DMS153 treated with DMSO at 0.1 percent for 48 hours (cell line): ENCODE results near the gene IGFN1.
"Not testable (repeated sequence)": the region's sequence is repeated elsewhere in the genome, so short reads cannot be mapped to it uniquely, and the experiment has no call there.

Source experiments
- DNase-seq: peaks from one replicate; lab custom pipeline; 2025; ENCODE audit not compliant: unreplicated experiment; lab: John Stamatoyannopoulos, UW

Gene IGFN1

DNA sequence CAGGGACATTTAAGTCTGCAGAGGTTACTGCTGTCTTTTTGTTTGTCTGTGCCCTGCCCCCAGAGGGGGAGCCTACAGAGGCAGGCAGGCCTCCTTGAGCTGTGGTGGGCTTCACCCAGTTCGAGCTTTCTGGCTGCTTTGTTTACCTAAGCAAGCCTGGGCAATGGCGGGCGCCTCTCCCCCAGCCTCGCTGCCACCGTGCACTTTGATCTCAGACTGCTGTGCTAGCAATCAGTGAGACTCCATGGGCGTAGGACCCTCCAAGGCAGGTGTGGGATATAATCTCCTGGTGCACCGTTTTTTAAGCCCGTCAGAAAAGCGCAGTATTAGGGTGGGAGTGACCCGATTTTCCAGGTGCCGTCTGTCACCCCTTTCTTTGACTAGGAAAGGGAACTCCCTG is 49.0 kb downstream of the IGFN1 start:
- not testable (repeated sequence) for DNase-seq

DNA sequence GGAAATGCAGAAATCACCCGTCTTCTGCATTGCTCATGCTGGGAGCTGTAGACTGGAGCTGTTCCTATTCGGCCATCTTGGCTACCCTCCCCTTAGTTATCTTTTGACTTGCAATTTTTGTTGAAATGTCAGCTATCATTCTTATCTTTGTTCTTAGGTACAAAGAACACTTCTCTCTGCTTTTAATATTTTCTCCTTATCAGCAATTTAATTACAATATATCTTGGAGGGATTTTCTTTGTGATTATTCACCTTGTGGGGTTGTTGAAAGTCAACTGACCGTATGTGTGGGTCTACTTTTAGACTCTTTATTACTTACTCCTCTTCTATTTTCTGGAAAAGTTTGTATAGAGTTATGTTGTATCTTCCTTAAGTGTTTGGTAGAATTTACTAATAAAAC is 49.5 kb downstream of the IGFN1 start:
- no peak for DNase-seq

DNA sequence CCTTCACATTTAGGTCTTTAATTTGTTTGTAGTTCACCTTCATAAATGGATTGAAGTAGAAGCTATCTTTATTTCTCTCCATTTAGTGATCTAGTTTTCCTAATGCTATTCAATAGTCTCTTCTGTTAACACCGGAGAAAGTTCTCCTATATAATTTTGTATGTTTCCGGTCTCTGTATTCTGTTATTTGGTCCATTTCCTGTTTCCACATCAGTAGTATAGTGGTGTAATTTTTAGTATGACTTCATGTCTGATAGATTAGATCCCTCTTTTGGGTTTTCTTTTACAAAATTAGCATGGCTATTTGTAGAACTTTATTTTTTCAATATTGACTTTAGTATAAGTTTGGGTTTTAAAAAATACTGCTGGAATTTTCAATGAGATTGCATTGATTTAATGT is 51.1 kb downstream of the IGFN1 start:
- no peak for DNase-seq

DNA sequence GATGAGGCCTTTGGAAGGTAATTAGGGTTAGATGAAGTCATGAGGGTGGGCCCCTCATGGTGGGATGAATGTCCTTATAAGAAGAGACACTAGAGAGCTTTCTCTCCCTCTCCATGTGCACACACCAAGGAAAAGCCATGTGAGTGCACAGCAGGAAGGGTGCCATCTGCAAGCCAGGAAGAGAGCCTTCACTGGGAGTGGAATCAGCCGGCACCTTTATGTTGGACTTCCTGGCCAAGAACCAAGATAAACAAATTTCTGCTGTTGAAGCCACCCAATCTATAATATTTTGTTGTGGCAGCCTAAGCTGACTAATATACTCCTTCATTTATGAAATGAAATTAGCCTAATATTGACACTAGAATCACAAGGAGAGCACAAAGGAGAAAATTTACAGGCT is 54.5 kb downstream of the IGFN1 start:
- peak; percentile 85 for DNase-seq

DNA sequence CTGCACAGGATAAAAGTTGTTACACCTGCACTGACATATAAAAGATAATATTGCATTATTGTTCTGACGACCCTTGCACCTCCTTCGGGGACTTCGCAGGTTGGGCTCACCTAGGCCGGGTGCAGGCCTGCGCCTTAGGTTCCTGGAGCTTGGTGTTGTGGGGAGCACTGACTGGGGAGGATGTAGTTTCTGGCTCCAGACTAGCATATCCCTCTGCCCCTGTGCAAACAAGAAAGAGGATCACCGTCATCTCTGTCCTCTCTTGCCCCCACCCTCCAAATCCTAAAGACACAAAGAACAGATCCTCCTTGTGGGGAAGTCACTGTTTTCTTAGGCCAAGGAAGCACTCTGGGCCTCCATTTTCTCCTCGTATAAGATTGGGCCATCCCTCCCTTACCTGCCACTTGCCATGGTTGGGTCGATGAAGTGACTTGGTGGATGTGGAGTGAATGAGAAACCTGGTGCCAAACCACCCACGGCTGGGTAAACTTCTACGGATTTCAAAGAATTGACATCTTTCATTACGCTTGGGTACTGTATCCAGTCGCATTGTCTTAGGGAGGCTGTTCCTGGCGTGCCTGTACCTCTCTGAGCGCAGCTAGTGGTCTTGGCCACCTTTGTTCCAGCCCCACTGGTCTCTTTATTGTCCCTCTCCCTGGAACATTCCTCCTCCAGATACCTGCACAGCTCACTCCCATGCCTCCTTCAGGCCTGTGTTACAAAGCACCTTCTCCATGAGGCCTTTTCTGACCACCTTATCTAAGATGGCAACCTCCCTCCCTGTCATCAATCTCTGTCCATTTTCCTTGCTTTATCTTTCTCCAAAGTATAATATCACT is 58.3 kb downstream of the IGFN1 start:
- no peak for DNase-seq

DNA sequence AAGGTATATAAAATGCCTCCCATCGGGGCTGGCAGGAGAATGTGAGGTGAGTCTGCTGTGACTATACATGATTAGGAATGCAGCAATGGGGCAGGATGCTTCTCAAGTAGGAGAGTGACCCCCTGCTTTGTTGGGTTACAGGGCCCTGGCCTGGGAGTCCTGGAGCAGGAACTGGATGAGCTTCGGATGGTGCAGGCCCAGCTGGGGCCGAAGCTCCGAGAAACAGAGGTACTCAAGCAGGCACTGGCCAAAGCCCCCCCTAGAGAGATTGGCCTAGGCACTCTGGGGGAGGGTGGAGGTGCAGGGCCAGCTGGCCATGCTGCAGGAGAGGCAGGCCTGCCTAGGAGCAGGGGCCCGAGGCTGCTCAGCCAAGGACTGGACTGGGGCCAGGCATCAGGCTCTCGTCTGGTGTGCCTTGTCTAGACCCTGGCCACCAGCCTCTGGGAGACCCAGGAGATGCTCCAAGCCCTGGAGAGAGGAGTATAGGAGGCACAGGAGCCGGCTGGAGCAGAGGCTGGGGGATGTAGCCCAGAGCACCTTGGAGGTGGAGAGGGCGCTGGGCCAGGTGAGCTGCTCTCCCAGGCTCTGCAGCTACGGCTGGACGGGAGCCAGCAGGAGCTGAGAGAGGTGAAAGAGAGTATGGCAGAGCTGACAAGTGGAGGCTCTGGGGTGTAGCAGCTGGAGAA is 59.8 kb downstream of the IGFN1 start:
- DNase-seq = peak; percentile 16

DNA sequence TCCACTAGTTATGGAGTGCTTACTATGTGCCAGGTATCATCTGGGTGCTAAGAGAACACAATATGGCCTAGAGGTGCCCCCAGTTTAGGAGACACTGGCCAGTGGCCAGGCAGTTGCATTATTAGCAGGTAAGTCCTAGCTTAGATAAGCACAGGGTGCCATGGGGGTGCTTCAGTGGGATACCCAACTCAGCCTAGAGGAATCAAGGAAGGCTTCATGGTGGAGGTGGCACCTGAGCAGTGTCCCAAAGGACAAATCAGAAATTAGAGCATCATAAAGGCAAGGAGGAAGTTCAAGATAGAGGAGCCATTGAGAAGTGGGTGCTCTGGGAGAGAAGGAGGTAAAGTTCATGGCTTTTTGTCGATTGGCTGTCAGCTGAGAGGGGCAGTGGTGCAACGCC is 60.8 kb downstream of the IGFN1 start:
- DNase-seq = no peak

DNA sequence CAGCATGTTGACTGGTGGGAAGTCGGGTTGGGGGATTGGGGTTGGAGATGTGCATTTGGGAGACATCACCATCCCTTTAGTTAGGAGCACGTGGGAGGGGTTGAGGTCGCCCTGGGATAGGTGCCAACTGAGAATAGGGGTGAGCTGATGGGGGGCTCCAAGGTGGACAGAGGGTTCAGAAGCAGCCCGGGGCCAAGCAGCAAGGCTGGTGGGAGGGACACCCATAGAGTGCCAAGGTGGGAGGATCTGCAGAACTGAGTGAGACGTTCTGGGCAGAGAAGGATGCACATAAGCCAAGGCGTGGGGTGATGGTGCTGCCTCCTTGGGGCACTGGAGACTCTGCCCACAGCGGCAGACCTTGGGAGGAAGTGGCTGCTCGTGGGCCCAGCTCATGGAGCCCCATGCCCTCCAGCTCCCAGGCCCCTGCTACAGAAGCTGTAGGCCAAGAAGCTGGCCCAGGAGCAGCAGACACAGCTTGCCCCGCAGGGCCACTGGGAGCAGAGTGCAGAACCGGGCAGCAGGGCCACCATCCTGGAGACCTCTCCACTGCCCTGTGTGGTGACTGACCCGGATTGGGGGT is 61.3 kb downstream of the IGFN1 start:
- DNase-seq = no peak

DNA sequence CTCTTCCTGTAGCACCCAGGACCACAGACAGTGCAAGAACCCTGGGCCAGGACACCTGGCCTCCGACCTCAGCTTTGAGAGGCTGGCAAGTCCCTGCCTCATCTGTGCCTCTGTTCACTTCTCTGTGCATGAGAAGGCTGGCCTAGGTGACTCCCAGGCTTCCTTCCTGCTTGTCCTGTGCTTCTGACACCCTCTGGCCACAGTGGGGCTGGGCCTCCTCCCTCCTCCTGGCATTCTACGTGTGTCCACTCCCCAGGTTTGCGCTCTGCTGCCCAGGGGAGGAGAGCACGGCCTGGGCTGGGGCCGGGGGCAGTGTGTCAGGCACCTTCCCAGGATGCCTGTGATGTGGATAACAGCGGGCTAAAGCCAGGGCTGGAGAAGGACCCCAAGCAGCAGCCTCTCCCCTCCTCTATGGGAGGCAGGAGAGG is 62.3 kb downstream of the IGFN1 start:
- DNase-seq = no peak

DNA sequence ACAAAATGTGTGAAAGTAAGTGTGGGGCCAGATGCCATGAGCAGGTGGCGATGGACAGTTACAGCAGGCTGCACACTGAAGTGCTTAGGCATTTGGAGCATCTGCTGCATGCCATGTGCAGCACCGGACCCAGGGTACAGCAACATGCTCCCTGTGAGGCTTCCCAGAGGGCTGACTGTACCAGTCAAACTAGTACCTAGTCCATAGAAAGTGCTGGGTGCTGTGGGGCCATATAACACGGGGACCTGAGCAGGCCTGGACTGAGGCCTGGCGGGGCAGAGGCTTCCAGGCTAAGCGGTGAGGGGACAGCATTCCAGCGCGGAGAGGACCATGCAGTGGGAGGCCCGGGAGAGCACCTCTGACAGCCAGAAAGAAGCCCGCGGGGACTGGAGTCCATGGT is 62.8 kb downstream of the IGFN1 start:
- no peak for DNase-seq

DNA sequence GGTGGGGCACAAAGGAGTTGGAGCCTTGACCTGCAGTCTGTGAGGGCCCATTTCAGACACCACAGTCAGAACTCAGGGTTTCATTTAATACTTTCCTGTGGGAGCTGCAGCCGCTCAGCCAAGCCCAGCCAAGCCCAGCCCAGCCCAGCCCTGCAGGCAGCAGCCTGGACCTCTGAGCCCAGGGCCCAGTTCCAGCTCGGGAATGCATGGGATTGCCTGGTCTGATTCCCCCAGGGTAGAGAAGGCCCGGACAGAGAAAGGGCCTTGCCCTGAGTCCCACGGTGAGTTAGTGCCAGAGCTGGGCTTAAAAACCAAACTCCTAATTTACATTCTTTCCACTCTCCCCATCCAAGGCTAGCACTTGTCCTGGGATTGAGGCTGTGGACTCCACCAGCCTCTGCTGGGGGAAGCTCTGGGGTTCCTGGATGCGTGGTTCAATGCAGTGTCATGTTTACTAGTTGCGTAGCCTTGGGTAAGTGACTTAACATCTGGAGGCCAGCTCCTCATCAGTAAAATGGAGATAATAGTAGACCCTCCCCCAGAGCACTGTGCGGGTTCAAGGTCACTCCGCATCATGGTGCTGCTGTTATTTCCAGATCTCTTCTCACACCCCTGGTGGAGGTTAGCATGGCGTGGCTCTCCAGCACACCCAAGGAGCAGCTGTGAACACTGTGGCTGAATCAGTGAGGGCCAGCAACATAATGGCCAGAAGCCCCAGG is 63.4 kb downstream of the IGFN1 start:
- no peak for DNase-seq

DNA sequence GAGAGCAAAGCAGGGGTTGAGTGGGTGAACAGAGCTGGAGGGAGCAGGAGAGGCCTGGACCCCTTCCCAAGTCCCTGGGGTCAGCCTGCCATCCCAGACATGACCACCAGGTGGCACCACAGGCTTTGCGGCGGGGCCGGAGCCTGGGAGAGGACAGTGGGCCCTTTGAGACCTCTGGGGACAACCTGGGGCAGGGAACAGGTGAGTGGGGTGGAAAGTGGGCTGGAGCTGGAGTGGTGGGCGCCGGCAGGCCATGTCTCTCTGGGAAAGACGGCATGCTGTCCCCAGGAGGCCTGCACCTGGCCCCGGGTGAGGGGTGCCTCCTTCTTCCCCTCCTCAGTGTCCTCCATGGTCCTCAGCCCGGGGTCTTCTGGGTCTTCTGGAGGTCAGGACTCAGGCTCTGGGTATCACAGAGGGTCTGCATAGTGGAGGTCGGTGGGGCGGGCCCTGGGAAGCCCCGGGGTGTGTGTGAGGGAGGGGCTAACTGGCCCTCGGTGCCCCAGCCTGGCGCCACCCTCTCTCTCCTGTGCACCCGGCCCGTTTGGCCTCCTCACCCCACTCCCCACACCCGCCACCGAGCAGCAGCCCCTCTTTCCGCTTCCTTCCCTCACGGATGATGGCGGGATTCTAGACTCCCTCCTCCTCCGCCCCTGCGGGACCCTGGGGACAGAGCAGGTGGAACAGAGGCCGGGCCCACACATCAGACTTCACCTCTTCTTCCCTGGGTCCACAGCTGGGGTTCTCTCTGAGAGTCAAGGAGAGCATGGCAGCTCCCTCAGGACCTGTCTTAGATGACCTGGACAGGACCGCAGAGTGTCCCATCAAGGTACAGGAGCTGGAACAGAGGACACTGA is 64.2 kb downstream of the IGFN1 start:
- peak; percentile 71 for DNase-seq

DNA sequence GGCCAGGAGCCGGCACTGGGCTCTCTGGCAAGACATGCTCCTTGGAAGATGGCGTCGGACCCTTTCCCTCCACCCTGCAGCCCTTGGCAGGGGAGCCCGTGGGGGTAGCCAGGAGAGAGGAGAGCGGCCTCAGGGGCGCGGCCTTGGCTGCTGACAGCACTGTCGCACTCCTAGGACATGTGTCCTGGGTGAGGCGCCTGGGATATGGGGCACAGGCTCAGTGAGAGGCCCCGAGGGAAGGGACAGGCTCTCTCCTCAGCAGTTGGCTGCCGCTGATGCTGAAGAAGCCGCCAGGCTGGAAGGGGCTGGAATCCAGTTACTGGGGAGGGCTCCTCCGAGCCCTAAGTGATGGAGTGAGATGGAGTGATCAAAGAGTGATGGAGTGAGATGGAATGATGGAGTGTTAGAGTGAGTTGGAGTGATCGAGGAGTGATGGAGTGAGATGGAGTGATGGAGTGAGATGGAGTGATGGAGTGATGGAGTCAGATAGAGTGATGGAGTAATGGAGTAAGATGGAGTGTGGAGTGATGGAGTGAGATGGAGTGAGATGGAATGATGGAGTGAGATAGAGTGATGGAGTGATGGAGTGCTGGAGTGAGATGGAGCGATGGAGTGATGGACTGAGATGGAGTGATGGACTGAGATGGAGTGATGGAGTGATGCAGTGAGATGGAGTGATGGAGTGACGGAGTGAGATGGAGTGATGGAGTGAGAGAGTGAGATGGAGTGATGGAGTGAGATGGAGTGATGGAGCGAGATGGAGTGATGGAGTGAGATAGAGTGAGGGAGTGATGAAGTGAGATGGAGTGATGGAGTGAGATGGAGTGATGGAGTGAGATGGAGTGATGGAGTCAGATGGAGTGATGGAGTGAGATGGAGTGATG is 65.1 kb downstream of the IGFN1 start:
- DNase-seq = no peak

DNA sequence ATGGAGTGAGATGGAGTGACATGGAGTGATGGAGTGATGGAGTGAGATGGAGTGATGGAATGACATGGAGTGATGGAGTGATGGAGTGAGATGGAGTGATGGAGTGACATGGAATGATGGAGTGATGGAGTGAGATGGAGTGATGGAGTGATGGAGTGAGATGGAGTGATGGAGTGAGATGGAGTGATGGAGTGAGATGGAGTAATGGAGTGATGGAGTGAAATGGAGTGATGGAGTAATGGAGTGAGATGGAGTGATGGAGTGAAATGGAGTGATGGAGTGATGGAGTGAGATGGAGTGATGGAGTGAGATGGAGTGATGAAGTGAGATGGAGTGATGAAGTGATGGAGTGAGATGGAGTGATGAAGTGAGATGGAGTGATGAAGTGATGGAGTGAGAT is 67.5 kb downstream of the IGFN1 start:
- DNase-seq = not testable (repeated sequence)

DNA sequence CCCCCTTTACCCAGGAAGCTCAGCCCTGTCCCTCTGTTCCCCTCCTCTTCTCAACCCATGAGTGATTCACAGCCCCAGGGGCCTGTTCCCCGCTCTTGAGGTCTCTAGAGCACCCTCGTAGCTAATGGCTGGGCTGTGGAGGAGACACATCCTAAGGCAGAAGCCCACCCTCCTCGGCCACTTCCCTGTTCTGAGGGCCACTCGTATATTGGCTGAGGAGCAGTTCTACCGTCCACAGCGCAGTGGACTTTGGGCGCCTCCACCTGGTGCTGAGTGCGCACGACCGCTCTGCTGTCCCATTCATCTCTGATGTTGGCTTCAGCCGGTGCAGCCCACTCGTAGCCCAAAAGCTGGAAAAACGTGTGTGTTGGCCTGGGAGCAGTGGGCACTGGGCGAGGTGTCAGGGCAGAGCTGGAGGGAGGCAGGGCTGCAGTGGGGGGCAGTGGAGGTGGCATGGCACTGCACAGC is 68.2 kb downstream of the IGFN1 start:
- DNase-seq = no peak

DNA sequence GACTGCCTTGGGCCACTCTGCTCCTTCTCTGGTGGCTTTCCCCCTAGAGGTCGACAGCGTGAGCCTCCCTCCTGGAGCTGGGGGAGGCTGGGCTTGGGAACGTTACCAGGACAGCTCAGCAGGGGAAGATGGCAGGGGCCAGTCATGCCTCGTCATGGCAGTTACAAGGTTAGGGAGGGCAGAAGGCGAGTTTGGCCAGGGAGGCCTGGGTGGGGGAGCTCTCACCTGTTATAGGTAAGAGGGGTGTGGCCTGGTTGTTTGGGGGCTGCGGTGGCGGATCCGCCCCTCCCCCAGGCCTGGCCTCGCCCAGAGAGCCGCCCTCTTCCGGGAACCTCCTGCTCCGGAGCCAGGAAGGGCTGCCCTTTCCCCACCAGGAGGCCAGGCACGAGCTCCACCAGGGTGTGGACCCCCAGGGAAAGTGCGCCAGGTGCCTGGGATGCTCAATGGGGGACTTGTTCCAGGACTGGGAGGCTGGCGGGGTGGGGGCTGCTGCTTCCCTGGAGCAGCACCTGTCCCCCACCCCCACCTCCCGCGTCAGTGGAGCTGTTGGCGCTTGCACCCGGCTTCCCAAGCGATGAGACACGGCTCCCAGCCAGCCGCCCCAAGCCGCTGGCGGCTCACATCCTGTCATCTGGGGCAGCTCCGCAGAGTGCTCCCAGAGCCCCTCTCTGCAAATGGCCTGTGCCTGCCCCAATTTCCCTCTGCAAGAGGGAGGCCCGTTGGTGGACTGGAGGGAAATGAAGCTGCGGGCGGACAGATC is 69.0 kb downstream of the IGFN1 start:
- DNase-seq = peak; percentile 91

DNA sequence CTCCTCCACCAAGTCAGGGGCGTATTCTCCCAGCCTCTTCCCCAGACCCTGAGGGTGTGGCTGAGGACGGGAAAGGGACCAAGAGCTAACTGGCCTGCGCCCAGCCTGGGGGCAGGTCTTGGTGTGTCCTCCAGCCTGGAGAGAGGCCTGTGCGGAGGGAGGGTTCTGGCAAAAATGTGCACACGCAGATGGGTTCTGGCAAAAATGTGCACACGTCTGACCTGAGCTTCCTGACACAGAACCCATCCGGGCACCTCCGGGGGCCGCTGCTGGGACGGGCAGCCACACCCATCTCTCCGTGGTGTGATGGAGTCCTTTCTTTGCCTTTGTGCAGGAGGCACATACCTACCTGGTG is 69.6 kb downstream of the IGFN1 start:
- DNase-seq = no peak

DNA sequence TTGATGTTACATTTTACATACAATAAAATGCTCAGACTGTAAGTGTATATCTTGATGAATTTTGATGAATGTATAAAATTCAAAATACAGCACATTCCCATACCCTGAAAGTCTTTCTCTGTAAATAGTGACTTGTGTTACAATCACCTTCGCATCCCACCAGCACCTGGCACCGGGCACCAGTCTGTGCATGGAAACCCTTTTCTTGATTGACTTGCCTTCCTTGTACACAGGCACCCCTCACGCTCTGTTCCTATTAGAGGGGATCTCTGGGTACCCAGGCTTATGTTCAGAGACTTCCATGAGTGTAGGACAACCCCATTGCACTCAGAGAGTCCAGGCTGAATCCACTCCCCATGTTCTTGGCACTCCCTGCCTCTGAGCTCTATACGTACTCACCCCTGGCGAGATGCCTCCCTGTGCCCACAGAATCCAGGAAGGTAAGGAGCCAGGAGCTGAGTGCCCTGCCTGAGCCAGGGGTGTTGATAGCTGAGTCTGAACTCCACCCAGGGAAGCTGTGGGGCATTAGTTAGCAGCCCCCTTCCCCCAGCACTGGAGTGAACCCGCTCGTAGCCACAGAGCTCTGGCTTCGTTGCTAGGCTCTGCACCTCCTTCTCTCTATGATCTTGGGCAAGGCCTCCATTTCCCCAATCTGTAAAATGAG is 70.2 kb downstream of the IGFN1 start:
- DNase-seq = no peak
